ENCODE data around the gene PRRT2.

PRRT2 gene

GRCh38 chr16:29816694-29817441, 4.9 kb downstream of the PRRT2 start:
- DNase-seq (ENCODE audit: low spot score) (no peak), ATAC-seq (ENCODE audit: low read depth) (peak; percentile 49)
- peak overlapping the region; percentile 79 for H3K27ac ChIP-seq (ENCODE audit: poor library complexity, severe bottlenecking)
- H3K4me1 ChIP-seq (ENCODE audit: insufficient read depth, poor library complexity, severe bottlenecking): peaks cover 9% of the 10 kb centered on the region
- H3K36me3 ChIP-seq (ENCODE audit: low read depth): peaks cover 27% of the 10 kb centered on the region
- no peak for TF ChIP-seq CTCF (IDR thresholded peaks at IDR 0.05; ENCODE audit: poor library complexity, severe bottlenecking)
- peak overlapping the region; percentile 57 for H3K4me3 ChIP-seq (ENCODE audit: severe bottlenecking)
- H3K27me3 ChIP-seq (ENCODE audit: insufficient read depth, poor library complexity, severe bottlenecking): no peaks in the 10 kb centered on the region
- no peaks in the 10 kb centered on the region for H3K9me3 ChIP-seq (ENCODE audit: severe bottlenecking)

GRCh38 chr16:29818082-29818481, 6.1 kb downstream of the PRRT2 start:
- Histone ChIP-seq H3K27me3 (ENCODE audit: insufficient read depth, poor library complexity, severe bottlenecking) (no peaks in the 10 kb centered on the region), H3K27ac (ENCODE audit: poor library complexity, severe bottlenecking) (peak overlapping the region; percentile 79), H3K4me1 (ENCODE audit: insufficient read depth, poor library complexity, severe bottlenecking) (peaks cover 15% of the 10 kb centered on the region), H3K4me3 (ENCODE audit: severe bottlenecking) (no peak overlapping the region), H3K36me3 (ENCODE audit: low read depth) (peaks cover 31% of the 10 kb centered on the region), H3K9me3 (ENCODE audit: severe bottlenecking) (no peaks in the 10 kb centered on the region)
- TF ChIP-seq CTCF (IDR thresholded peaks at IDR 0.05; ENCODE audit: poor library complexity, severe bottlenecking): no peak
- ATAC-seq (ENCODE audit: low read depth): no peak
- no peak for DNase-seq (ENCODE audit: low spot score)

GRCh38 chr16:29819506-29819905, 7.5 kb downstream of the PRRT2 start:
- Histone ChIP-seq H3K36me3 (ENCODE audit: low read depth) (peaks cover 31% of the 10 kb centered on the region), H3K4me3 (ENCODE audit: severe bottlenecking) (no peak overlapping the region), H3K9me3 (ENCODE audit: severe bottlenecking) (no peaks in the 10 kb centered on the region), H3K27me3 (ENCODE audit: insufficient read depth, poor library complexity, severe bottlenecking) (no peaks in the 10 kb centered on the region), H3K27ac (ENCODE audit: poor library complexity, severe bottlenecking) (peak overlapping the region; percentile 93), H3K4me1 (ENCODE audit: insufficient read depth, poor library complexity, severe bottlenecking) (peaks cover 19% of the 10 kb centered on the region)
- DNase-seq (ENCODE audit: low spot score) (no peak), ATAC-seq (ENCODE audit: low read depth) (no peak)
- TF ChIP-seq CTCF (IDR thresholded peaks at IDR 0.05; ENCODE audit: poor library complexity, severe bottlenecking): peak; percentile 47

- no peak for TF ChIP-seq CTCF (IDR thresholded peaks at IDR 0.05; ENCODE audit: poor library complexity, severe bottlenecking)
- no peaks in the 10 kb centered on the region for H3K27me3 ChIP-seq (ENCODE audit: insufficient read depth, poor library complexity, severe bottlenecking)
- H3K36me3 ChIP-seq (ENCODE audit: low read depth): peaks cover 31% of the 10 kb centered on the region
- H3K9me3 ChIP-seq (ENCODE audit: severe bottlenecking): no peaks in the 10 kb centered on the region
- H3K4me1 ChIP-seq (ENCODE audit: insufficient read depth, poor library complexity, severe bottlenecking): peaks cover 27% of the 10 kb centered on the region
- DNase-seq (ENCODE audit: low spot score) (no peak), ATAC-seq (ENCODE audit: low read depth) (peak; percentile 49)
- peak within 1 kb of the TSS; percentile 39 for H3K4me3 ChIP-seq (ENCODE audit: severe bottlenecking)
- peak within 1 kb of the TSS; percentile 93 for H3K27ac ChIP-seq (ENCODE audit: poor library complexity, severe bottlenecking)
Measured at GRCh38 chr16:29820271-29820701, 8.3 kb downstream of the PRRT2 start, which contains the start of gene MVP. MVP (plus strand) TSS chr16:29820462; CDS start chr16:29830550, 10,088 bp downstream.
